HG03558 (cell line): ENCODE measurements around the gene LFNG.

Experiments
- ATAC-seq: cut with Tn5 transposase; IDR thresholded peaks from one replicate; pipeline ENCODE4 v1.9.1; 2021; ENCODE audit warnings: moderate number of reproducible peaks; ENCODE audit not compliant: unreplicated experiment; ENCODE audit errors: extremely low read depth

LFNG gene

GRCh38 chr7:2519119-2519930 is at the start of gene LFNG:
Gene LFNG (plus strand): TSS chr7:2519774. CDS start chr7:2519862, 88 bp downstream.
- ATAC-seq = peak; percentile 55

GRCh38 chr7:2470204-2471021 is 49.2 kb upstream of the LFNG start:
- ATAC-seq = no peak

GRCh38 chr7:2471022-2471329 is 48.6 kb upstream of the LFNG start:
- no peak for ATAC-seq

- no peak for ATAC-seq
Measured at GRCh38 chr7:2471396-2471795, 48.2 kb upstream of the LFNG start.

GRCh38 chr7:2472739-2473138 is 46.8 kb upstream of the LFNG start:
- ATAC-seq = no peak

- ATAC-seq = no peak
Measured at GRCh38 chr7:2473496-2474180, 45.9 kb upstream of the LFNG start.

- no peak for ATAC-seq
Measured at GRCh38 chr7:2474224-2474623, 45.4 kb upstream of the LFNG start.

- ATAC-seq = no peak
Measured at GRCh38 chr7:2474813-2475677, 44.5 kb upstream of the LFNG start.

GRCh38 chr7:2475678-2476015 is 43.9 kb upstream of the LFNG start:
- ATAC-seq = no peak

- ATAC-seq = no peak
Measured at GRCh38 chr7:2476298-2476697, 43.3 kb upstream of the LFNG start, which contains the start of gene GRIFIN. Gene GRIFIN (minus strand): TSS chr7:2476398. CDS start chr7:2476383, 15 bp downstream.

- no peak for ATAC-seq
Measured at GRCh38 chr7:2476776-2477446, 42.7 kb upstream of the LFNG start.

- no peak for ATAC-seq
Measured at GRCh38 chr7:2477447-2478398, 41.9 kb upstream of the LFNG start.

- no peak for ATAC-seq
Measured at GRCh38 chr7:2478399-2478785, 41.2 kb upstream of the LFNG start.

- no peak for ATAC-seq
Measured at GRCh38 chr7:2478800-2479199, 40.8 kb upstream of the LFNG start.

GRCh38 chr7:2479276-2480069 is 40.1 kb upstream of the LFNG start:
- ATAC-seq = no peak

- no peak for ATAC-seq
Measured at GRCh38 chr7:2480070-2480408, 39.5 kb upstream of the LFNG start.

- ATAC-seq = no peak
Measured at GRCh38 chr7:2481195-2481594, 38.4 kb upstream of the LFNG start.
